ENCODE data around the gene ZNF613.
"Not testable (repeated sequence)": the region's sequence is repeated elsewhere in the genome, so short reads cannot be mapped to it uniquely, and the experiment has no call there.

GRCh38 chr19:51980926-51981325 lies 53.7 kb downstream of the ZNF613 start:
- TF ChIP-seq, protein P1, sequence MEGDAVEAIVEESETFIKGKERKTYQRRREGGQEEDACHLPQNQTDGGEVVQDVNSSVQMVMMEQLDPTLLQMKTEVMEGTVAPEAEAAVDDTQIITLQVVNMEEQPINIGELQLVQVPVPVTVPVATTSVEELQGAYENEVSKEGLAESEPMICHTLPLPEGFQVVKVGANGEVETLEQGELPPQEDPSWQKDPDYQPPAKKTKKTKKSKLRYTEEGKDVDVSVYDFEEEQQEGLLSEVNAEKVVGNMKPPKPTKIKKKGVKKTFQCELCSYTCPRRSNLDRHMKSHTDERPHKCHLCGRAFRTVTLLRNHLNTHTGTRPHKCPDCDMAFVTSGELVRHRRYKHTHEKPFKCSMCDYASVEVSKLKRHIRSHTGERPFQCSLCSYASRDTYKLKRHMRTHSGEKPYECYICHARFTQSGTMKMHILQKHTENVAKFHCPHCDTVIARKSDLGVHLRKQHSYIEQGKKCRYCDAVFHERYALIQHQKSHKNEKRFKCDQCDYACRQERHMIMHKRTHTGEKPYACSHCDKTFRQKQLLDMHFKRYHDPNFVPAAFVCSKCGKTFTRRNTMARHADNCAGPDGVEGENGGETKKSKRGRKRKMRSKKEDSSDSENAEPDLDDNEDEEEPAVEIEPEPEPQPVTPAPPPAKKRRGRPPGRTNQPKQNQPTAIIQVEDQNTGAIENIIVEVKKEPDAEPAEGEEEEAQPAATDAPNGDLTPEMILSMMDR (IDR thresholded peaks at IDR 0.05) = not testable (repeated sequence)
- TF ChIP-seq EZH2 (IDR thresholded peaks at IDR 0.05; ENCODE audit: borderline replicate concordance, insufficient read depth, low read depth, low read length, poor library complexity, severe bottlenecking) = not testable (repeated sequence)

Measured in B cell (primary cell).